ENCODE data around the gene NPHS1.

- TF ChIP-seq CTCF (IDR thresholded peaks at IDR 0.05; ENCODE audit: control extremely low read depth in 1 of 3, insufficient read depth in 1 of 3, low read depth in 1 of 3, low read length in 3 of 3) (no peak), USF2 (IDR thresholded peaks at IDR 0.05; ENCODE audit: low read length) (no peak), SAP30 (IDR thresholded peaks at IDR 0.05; ENCODE audit: insufficient read depth, insufficient replicate concordance, low read length) (no peak), POLR2A (IDR thresholded peaks at IDR 0.05; ENCODE audit: control extremely low read depth in 1 of 2, low read depth in 2 of 2, low read length in 2 of 2) (no peak), CBX8 (IDR thresholded peaks at IDR 0.05; ENCODE audit: borderline replicate concordance, low read depth, low read length) (no peak), POLR2AphosphoS5 (IDR thresholded peaks at IDR 0.05; ENCODE audit: low read depth, low read length) (no peak)
These were observed 37.9 kb upstream of the NPHS1 start for GRCh38 chr19:35890113-35890650.
